GM21515 (cell line): ENCODE results near the gene RTRAF.

Experiments used
- ATAC-seq: cut with Tn5 transposase; IDR thresholded peaks from one replicate; pipeline ENCODE4 v1.9.1; 2021; ENCODE audit not compliant: unreplicated experiment

The RTRAF gene

DNA sequence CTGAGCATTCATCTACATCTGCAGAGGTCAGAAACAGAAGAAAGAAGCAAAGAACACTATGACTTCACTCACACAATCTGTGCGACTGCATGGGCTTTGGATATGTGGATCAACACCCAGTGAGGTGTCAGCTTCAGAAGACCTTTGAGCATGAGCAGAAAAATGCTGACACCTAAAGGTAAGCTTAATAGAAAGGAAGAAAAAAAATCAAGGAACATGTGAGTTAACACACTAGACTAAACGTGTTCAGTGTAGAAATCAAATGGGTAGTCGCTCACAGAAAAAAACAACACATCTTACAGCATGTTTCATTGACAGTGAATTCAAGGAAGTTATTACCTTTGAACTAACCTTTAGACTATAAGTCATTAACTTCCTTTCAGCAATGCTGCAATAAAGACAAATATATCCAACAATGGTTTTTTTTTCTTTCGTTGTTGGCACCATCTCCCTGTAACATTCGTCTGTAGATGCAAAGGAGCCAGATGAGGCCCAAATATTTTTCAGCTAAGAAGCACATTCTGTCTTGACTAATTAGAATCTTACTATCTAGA, 30.9 kb downstream of the RTRAF start:
- ATAC-seq: no peak

DNA sequence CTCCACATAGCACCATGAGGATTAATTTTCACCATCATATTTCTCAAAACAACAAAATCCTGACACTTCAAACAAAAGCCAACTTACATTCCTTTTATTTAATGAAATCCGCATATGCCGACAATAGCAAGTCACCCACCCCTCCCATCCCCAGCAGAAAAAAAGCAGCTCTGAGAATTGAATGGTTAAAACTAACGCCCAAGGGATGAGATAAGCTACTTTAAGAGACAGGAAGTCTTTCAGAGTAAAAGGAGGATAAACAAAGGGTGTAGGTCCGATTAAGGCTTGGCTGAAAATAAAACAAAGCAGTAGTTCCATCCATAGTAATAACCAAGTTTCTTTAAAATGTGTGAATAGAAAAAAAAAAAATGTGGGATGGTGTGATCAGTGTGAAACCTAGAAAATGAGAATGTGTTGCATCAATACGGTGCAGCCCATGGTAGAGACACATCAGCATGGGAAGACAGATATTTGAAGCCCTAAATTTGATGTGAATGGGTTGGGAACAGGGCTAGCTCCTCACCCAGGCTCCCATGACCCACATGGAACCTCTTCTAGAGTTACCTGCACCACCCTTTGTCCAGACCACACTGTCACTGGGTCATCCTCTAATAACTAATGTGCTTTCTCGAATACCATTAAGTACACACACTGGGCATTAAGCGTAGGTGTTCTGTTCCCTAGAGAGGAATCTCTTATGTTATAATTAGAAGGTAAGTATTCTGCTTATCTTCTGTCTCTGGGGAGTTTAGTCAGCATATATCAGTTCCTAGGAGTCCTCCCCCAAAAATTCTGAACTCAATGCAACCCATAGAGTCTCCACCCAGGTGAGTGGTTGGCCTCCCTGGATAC, 31.7 kb downstream of the RTRAF start:
- ATAC-seq: no peak

DNA sequence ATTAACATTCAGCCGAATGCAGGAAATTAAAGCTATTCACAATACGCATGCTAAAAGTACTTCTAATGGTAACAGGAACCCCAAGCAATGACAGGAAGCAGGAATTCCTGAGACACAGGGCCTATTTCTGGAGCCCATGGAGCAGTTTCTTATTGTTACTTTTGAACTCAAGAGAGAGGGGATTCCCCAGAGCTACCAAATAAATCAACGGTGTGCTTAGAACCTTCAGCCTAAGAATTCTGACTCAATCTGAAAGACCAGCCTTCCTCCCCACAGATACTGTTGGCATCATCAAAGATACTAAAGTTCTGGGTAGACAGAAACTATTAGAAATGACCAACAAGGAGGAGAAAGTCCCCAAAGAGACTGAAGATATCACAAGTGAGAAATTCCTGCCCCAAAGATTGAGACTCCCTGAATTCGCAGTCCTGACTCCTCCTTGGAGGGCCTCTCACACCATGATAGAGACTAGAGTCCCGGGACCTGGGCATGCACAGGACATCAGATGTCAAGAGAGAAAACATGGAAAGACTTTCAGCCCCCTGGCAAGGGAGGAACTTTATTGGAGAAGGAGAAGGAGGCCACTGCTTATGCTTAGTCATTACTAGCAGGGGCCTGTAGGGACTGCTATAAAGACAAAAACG, 32.7 kb downstream of the RTRAF start:
- no peak for ATAC-seq

DNA sequence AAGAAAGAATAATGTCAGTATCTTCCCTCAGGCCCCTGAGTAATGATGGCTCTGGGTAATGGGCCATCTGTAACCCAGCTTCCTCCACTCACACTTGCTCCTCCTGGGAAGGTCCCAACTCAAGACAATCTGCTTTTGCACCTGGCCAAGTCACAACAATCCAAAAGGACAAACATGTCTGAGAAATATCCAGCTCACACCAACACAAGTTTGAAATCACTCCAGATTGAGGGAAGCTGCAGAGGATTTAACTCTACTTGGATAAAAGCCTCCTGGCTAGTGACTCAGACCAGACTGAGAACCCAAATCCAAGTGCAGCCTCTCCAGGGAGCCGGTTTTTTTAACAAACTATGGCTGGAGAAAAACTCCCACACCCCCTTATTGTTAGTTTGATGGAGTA, 34.2 kb downstream of the RTRAF start:
- no peak for ATAC-seq

DNA sequence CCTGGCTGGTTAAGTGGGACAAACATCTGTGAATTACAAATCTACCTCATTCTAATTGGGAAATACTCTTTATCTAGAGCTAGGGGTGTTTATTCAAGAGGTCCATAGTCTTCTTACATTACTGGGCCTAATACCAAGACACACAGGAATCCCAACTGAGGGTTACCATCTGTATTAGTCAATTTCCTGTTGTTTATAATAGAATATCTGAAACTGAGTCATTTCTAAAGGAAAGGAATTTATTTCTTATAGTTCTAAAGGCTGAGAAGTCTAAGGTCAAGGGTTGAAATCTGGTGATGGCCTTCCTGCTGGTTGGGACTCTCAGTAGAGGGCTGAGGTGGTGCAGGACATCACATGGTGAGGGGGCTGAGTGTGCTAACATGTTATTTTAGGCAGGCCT, 36.0 kb downstream of the RTRAF start:
- ATAC-seq: no peak

DNA sequence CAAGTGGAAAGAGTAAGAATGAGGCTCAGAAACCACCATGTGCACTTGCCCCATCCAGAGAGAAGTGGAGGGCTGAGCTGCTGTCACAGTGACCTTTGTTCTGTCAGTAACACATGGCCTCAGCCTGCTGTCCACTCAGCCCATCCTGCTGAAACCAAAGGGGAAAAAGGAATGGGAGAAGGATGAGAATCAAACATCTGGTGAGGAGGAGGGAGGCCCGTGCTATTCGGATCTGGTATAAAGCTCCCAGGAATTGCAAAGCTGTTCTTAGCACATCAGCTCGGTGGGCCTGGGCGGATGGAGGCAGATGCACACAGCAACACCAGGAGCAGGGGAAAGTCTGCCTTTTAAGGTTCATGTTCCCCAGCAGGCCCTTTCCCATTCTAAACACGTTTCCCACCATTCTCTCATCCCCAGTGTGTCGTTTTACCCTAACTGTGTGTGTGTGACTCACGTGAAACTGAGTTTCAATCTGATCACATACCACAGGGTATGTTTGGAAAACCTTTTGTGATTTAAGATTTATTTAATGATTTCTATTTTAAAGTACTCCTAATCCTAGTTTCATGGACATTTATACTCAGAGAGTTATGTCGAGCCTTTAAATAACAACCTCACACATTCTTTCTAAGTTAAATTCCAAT, 36.8 kb downstream of the RTRAF start:
- ATAC-seq: no peak

DNA sequence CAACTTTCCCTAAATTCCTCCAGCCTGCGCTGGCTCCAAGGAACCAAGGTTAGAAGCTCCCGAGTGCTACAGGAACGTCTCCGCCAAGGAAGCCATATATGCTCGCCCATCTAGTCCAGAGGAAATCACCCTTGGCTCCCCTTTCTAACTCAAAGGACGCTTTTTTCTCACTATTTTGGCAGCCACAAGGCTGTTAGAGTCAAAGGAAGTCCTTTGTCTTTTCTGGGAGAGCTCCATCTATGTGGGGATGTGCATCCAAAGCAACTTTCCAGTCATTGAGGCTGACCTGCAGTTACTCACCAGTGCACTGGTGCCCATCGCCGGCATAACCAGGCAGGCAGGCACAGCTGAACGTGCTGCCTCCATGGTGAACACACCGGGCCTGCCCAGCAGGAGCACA, 37.6 kb downstream of the RTRAF start:
- no peak for ATAC-seq

DNA sequence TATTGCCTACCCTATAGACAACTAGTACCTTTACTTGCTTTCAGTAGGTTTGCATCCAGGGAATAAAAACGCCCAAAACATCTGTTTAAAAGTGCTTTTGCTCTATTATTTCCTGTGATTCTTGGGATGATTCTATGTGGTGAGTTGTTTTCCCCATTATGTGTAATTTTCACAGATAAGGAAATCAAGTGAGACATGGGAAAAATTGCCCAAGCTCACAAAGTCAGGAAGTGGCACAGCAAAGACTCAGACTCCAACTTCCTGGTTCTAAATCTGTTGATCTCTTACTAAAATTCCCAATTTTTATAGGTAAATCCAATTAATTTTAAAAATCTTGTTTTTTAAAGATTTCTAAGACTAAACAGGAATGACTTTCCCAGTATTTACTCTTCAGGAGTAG, 40.5 kb downstream of the RTRAF start:
- ATAC-seq: no peak

DNA sequence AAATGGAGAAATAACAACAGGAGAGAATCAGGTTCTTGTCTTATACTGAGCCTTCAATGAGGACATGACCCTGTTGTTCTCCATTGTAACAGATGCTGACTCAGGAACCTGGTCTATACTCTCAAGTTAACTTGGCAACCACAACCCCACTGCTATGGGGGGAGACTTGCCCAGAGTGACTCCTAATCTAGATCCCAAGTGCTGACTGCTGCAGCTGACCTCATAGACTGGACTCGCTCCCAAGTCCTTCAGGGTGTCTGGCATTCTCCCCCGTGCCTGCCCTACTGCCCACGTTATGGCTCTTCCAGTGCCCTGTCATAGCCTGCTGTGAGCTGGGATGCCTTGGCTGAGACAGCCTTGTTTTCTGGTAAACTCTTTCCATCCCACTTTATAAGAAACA, 42.4 kb downstream of the RTRAF start:
- no peak for ATAC-seq

DNA sequence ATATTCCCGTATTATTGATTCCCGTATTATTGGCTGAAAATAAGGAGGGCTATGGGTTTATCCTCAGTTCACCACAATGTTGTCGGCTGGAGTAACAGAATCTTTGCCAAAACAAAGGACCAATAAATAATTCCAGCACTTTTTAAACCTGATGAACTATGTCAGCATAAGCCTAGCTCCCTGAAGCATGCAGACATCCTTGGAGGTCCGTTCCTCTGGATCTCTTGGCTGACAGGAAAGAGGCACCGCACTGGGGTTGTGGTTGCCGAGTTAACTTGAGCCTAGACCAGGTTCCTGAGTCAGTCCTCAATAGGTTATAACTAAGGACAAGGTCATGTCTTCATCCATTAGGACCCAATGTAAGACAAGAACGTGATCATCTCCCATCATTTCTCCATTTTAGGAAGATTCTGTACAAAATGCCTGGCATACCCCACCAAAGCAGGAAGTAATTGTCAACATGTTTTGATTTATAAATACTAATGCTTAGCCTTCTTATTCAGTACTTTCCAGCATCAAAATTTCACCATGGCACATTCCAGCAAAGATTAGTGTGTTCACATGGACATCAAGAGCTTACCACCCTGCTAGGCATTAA, 43.0 kb downstream of the RTRAF start:
- ATAC-seq: no peak

DNA sequence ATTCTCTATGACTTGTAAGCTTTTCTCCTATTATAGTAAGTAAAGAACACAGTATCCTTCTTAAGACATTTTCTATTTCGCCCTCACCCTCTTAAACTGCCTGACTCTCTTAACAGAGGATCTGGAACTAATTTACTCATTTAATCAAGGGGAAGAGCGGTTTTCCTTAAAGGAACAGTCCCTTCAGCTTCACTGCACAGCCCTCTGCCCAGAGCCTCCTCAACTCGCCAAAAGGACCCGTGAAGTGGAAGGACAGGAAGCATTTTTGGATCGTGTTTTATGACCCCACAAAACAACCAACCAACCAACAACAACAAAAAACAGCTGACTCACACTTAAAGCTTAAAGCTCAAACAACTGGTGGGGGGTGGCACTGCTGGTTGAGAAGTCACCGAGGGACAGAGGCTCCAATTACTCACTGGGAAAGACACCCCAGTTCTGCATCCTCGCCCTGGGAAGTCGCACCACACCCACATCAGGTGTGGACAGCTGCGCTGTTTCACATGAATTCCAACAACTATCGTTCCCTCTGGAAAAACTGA, 43.8 kb downstream of the RTRAF start:
- ATAC-seq: no peak

DNA sequence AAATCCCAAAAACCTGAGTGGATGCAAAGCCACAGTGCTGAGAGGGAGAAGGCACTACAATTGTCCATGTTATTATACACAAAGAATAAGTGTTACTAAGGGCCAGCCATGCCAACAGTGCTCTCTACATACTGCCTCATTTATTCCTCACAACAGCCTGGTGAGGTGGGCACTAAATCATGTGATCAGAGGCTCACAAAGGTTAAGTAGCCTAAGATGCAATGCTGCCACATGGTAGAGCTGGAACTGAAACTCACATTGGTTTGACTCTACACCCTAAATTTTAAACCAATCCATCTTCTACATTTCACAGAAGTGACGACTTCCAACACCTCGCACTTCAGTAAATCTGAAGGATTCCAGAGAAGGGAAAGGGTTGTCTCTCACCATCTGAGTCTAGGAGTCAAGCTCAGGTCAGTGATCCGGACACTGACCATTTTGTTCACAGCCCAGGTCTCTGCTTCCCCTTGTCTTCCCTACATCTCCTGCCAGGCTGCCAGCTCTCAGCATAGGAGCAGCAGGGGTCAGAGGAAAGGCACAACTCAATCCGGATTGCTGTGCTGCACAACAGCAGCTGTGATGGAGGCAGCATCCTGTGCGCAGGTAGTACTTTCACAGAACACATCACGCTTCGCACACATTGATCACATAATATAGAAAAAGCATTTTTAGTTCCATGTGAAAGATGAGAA, 49.9 kb downstream of the RTRAF start:
- no peak for ATAC-seq

DNA sequence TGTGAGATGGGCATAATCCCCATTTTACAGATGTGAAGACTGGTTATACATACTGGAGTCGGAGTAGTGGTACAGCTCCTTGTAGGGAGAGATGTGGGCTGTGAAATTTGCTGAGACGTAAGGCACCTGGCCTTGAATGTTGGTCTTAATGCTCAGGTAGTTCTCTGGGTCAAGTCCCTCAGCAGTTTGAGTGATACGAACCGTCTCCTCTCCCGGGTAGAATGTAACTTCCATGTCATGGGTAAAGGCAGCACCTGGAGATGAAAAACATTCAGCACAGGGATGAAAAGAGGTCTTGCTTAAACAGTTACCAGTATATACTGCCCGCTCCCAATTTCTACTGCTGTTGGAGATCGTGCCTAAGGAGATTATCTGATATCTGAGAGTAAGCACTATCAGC, 51.3 kb downstream of the RTRAF start:
- ATAC-seq: no peak

DNA sequence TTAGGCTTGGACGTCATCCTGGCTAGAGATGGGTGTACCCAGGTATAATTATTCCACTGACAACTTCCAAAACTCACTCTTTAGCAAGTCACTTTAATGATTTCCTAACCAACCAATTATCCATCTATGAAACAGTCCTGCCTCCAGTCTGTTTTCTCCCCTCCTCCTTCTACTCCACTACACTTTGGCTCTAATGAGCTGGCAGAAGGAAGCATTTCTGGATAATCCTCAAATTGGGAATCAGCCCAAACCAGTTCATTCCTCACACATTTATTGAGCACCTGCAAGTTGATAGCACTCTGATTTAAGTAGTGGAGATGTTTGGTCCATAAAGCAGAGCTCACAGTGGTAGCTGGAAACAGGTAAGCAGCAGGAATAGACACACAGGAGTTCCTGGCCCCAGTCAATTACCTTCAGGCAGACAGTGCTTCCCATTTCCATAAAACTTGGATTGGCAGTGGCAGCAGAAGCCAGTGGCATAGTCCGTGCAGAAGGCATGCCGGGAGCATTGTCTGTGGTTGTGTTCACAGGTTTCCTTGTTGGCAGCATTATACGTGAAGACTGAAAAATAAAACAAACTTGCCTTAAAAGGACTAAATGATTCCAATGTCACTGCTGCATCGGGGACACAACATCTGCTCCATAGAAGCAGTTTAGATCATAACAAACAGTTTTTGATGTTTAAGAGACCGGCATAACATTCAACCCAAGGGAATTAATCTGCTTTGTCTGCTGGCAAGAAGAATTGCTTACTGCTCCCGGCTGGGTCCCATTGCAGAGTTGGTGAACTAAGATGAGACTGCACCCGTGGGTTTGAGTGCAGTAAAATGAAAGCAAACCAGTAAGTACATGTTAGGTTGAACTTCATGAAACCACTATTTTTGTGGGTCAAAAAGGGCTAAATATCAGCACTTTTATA, 53.3 kb downstream of the RTRAF start:
- ATAC-seq: no peak

DNA sequence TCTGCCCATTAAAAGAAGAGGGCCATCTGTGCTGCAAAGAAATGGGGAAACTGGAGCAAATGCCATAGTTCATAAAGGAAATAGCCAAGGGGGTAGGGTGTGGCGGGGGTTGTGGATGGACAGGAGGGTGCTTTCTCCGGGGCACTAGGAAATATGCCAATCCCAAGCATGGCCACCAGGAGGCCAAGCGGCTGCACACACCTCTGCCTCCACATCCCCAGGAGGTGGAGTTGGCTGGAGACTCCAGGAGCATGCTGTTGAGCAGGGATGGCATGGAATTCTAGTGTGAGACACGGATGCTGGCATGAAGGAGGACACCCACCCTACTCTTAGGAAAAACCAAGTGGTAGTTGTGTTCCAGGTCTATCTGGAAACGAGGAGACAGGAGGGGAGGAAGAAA, 54.3 kb downstream of the RTRAF start:
- ATAC-seq: no peak

DNA sequence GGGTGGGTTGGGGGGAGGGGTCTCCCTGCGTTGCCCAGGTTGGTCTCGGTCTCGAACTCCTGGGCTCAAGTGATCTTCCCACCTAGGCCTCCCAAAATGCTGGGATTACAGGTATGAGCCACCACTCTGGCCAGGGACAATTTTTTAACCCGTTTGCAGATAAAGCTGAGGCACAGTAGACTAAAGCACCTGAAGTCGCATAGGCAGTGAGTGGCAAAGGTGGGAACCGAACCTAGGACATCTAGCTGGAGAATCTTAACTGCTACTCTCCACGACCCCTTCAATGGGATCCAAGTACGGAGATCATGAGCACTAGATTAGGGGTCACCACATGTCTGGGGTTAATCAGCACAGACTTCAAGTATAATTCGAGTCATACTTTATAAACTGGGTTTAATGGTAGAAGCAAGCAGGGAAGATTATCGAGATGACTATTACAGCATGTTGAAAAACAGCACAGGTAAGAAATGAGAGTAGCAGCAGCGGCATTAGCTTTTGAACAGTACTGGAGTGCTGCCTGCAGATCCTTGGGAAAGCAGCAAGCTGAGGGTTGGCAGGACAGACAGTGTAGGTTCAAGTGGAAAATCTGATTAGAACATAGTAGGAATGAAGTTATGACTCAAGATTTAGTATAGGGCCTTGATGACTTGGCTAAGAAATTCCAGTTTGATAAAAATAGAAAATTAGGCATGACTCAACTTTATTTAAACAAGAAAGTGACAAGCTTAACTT, 55.6 kb downstream of the RTRAF start:
- ATAC-seq: no peak

DNA sequence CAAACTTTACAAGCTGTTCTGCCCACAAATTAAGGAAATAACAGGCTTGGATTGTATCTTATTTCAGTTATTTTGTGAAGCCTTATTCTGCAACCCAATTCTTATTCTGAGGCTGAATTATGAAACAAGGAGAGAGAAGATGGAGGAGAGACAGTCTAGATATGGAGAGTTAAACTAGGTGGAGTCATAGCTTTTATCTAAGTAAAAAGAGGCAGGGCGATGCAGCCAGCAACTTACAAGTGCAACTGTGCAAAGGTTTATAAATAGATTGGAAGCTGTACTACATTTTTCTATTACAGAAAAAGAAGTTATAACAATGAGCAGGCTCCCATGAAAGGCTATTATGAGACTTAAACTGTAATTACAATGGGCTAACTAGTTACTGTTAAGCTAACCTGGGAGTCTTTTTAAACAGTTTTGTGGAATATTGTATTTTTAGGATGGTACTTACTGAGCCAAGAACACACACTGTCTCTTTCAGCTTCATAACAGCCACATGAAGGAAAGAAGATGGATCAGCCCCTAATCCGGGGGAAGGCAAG, 57.1 kb downstream of the RTRAF start:
- ATAC-seq: no peak

DNA sequence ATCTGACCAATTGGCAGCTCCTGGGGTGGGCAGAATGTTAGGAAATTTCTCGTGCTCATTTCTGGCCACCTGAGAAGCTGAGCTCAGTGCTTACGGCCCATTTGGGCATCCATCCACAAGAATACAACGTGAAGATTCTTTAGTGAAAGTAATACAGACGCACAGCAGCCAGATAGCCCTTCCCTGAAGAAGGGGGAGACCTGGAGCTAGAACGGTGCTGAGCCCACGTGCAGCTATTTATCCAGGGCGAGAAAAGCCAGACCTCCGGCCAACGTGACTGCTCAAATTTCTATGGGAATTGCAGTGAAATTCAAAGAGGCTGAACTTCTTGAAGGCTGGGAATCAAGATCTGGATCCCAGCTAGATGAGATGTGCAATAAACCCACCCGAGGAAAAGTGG, 58.8 kb downstream of the RTRAF start:
- ATAC-seq: no peak
